ENCODE measurements around the gene RUNX2.

Gene RUNX2

GRCh38 chr6:45428727-45429126, 100.6 kb downstream of the RUNX2 start:
- Histone ChIP-seq H3K9me3 (ENCODE audit: severe bottlenecking) (no peaks in the 10 kb centered on the region), H3K4me1 (ENCODE audit: insufficient read depth, poor library complexity, severe bottlenecking) (peaks cover 23% of the 10 kb centered on the region), H3K36me3 (ENCODE audit: low read depth) (peaks cover 14% of the 10 kb centered on the region), H3K4me3 (ENCODE audit: severe bottlenecking) (no peak overlapping the region), H3K27me3 (ENCODE audit: insufficient read depth, poor library complexity, severe bottlenecking) (no peaks in the 10 kb centered on the region), H3K27ac (ENCODE audit: poor library complexity, severe bottlenecking) (no peak overlapping the region)
- DNase-seq (ENCODE audit: low spot score), result no peak
- no peak for TF ChIP-seq CTCF (IDR thresholded peaks at IDR 0.05; ENCODE audit: poor library complexity, severe bottlenecking)
- ATAC-seq (ENCODE audit: low read depth), result no peak

- Histone ChIP-seq H3K4me3 (ENCODE audit: severe bottlenecking) (no peak overlapping the region), H3K27me3 (ENCODE audit: insufficient read depth, poor library complexity, severe bottlenecking) (no peaks in the 10 kb centered on the region), H3K27ac (ENCODE audit: poor library complexity, severe bottlenecking) (no peak overlapping the region), H3K9me3 (ENCODE audit: severe bottlenecking) (no peaks in the 10 kb centered on the region), H3K4me1 (ENCODE audit: insufficient read depth, poor library complexity, severe bottlenecking) (peaks cover 25% of the 10 kb centered on the region), H3K36me3 (ENCODE audit: low read depth) (peaks cover 25% of the 10 kb centered on the region)
- TF ChIP-seq CTCF (IDR thresholded peaks at IDR 0.05; ENCODE audit: poor library complexity, severe bottlenecking), result no peak
- DNase-seq (ENCODE audit: low spot score) (no peak), ATAC-seq (ENCODE audit: low read depth) (no peak)
Observed at GRCh38 chr6:45430590-45431202, 102.6 kb downstream of the RUNX2 start.

- no peak for DNase-seq (ENCODE audit: low spot score)
- no peak for TF ChIP-seq CTCF (IDR thresholded peaks at IDR 0.05; ENCODE audit: poor library complexity, severe bottlenecking)
- no peak for ATAC-seq (ENCODE audit: low read depth)
- H3K9me3 ChIP-seq (ENCODE audit: severe bottlenecking), result no peaks in the 10 kb centered on the region
- no peaks in the 10 kb centered on the region for H3K27me3 ChIP-seq (ENCODE audit: insufficient read depth, poor library complexity, severe bottlenecking)
- H3K36me3 ChIP-seq (ENCODE audit: low read depth), result peaks cover 25% of the 10 kb centered on the region
- peak overlapping the region; percentile 88 for H3K27ac ChIP-seq (ENCODE audit: poor library complexity, severe bottlenecking)
- peaks cover 33% of the 10 kb centered on the region for H3K4me1 ChIP-seq (ENCODE audit: insufficient read depth, poor library complexity, severe bottlenecking)
- H3K4me3 ChIP-seq (ENCODE audit: severe bottlenecking), result no peak overlapping the region
Observed at GRCh38 chr6:45431317-45432065, 103.4 kb downstream of the RUNX2 start.

- DNase-seq (ENCODE audit: low spot score), result no peak
- H3K4me3 ChIP-seq (ENCODE audit: severe bottlenecking), result no peak overlapping the region
- no peaks in the 10 kb centered on the region for H3K9me3 ChIP-seq (ENCODE audit: severe bottlenecking)
- peaks cover 48% of the 10 kb centered on the region for H3K4me1 ChIP-seq (ENCODE audit: insufficient read depth, poor library complexity, severe bottlenecking)
- ATAC-seq (ENCODE audit: low read depth), result peak; percentile 72
- no peak for TF ChIP-seq CTCF (IDR thresholded peaks at IDR 0.05; ENCODE audit: poor library complexity, severe bottlenecking)
- peak overlapping the region; percentile 88 for H3K27ac ChIP-seq (ENCODE audit: poor library complexity, severe bottlenecking)
- no peaks in the 10 kb centered on the region for H3K27me3 ChIP-seq (ENCODE audit: insufficient read depth, poor library complexity, severe bottlenecking)
- H3K36me3 ChIP-seq (ENCODE audit: low read depth), result peaks cover 28% of the 10 kb centered on the region
Observed at GRCh38 chr6:45432977-45433376, 104.8 kb downstream of the RUNX2 start.

Measured in RWPE2 (cell line).